Endodermal cell (in vitro differentiated cells): ENCODE results near the gene OSER1. TPM values are rescaled to one million over a fixed set of nuclear protein-coding genes. Genes with fewer than 3 reads are reported as not detected.

ENCODE experiments used
- DNase-seq: peaks from one replicate; pipeline ENCODE4 v3.0.0-alpha.2; 2017
- H3K27ac ChIP-seq: 2 replicates; pipeline ENCODE4 v1.5.1; 2013; ENCODE audit warnings: mild to moderate bottlenecking, low read depth, low read length, moderate library complexity
- H3K27me3 ChIP-seq: 2 replicates; pipeline ENCODE4 v1.6.1; 2013; ENCODE audit warnings: mild to moderate bottlenecking, low read length, moderate library complexity; ENCODE audit not compliant: insufficient read depth, control insufficient read depth, poor library complexity, severe bottlenecking
- H3K36me3 ChIP-seq: 2 replicates; pipeline ENCODE4 v1.7.0; 2013; ENCODE audit warnings: mild to moderate bottlenecking, low read length, moderate library complexity; ENCODE audit not compliant: control insufficient read depth, insufficient read depth
- H3K4me1 ChIP-seq: one replicate; pipeline ENCODE4 v1.7.0; 2013; ENCODE audit warnings: low read length; ENCODE audit not compliant: control insufficient read depth, insufficient read depth
- H3K4me3 ChIP-seq: 2 replicates; pipeline ENCODE4 v1.5.1; 2013; ENCODE audit warnings: mild to moderate bottlenecking, low read length, moderate library complexity
- H3K9ac ChIP-seq: 2 replicates; pipeline ENCODE4 v1.6.1; 2013; ENCODE audit warnings: mild to moderate bottlenecking, low read length, moderate library complexity; ENCODE audit not compliant: poor library complexity, severe bottlenecking; ENCODE audit errors: extremely low read depth
- H3K9me3 ChIP-seq: 2 replicates; pipeline ENCODE4 v1.6.1; 2013; ENCODE audit warnings: mild to moderate bottlenecking, low read length, moderate library complexity; ENCODE audit not compliant: control insufficient read depth
- H3K27ac Mint-ChIP-seq: 2 replicates; pipeline ENCODE4 v1.8.0; 2020; ENCODE audit warnings: mixed read lengths
- H3K27me3 Mint-ChIP-seq: 2 replicates; pipeline ENCODE4 v1.8.0; 2021; ENCODE audit warnings: mild to moderate bottlenecking, mixed read lengths; ENCODE audit not compliant: insufficient read depth
- H3K36me3 Mint-ChIP-seq: 2 replicates; pipeline ENCODE4 v1.8.0; 2020; ENCODE audit warnings: low read depth, mixed read lengths
- H3K4me1 Mint-ChIP-seq: 2 replicates; pipeline ENCODE4 v1.8.0; 2020; ENCODE audit warnings: mixed read lengths
- H3K4me3 Mint-ChIP-seq: 2 replicates; pipeline ENCODE4 v1.8.0; 2020; ENCODE audit warnings: mild to moderate bottlenecking, moderate library complexity, mixed read lengths
- H3K9me3 Mint-ChIP-seq: 2 replicates; pipeline ENCODE4 v1.8.0; 2020; ENCODE audit warnings: mild to moderate bottlenecking, mixed read lengths
- CTCF ChIP-seq: fragments of 200-600 bp; sonication (generic); conservative IDR thresholded peaks from 2 replicates; pipeline ENCODE4 v1.5.0; 2021; ENCODE audit warnings: antibody characterized with exemption, mild to moderate bottlenecking
- WGBS, 2 experiments: methylation state at CpG; one replicate each; pipeline versions ENCODE4 v1.1.5 to v1.1.7; 2013; ENCODE audit warnings: missing lambda C conversion rate in 2 of 2, mixed read lengths in 1 of 2; ENCODE audit not compliant: insufficient coverage in 1 of 2, insufficient read length in 1 of 2; 5-methylcytosine and 5-hydroxymethylcytosine counted together
- total RNA-seq, 2 donors: library from RNA; stranded (reverse); fragmentation: NEBNext Ultra II Directional in 1 of 2; extraction: Animal tissue kit (Norgen Biotek cat#: 25700) in 1 of 2; gene quantifications; 2 replicates in 1 of 2; 3 replicates in 1 of 2; pipeline ENCODE4 v1.2.1, GENCODE V29; 2021

Gene OSER1
- total RNA-seq, 2 donors from 2014 or later: 34.2 to 38.7 TPM

- H3K9me3 Mint-ChIP-seq: no peaks in the 10 kb centered on the region
- Histone ChIP-seq H3K4me3 (no peak overlapping the region), H3K27ac (no peak overlapping the region), H3K36me3 (peaks cover 80% of the 10 kb centered on the region), H3K9me3 (no peaks in the 10 kb centered on the region), H3K4me1 (no peaks in the 10 kb centered on the region), H3K27me3 (no peaks in the 10 kb centered on the region), H3K9ac (no peak overlapping the region)
- DNase-seq: no peak
- 96 to 100% methylated on average over 3 to 4 of the region's 4 CpGs for WGBS, 2 experiments
- H3K36me3 Mint-ChIP-seq: peaks cover 53% of the 10 kb centered on the region
- H3K27me3 Mint-ChIP-seq: no peaks in the 10 kb centered on the region
- H3K27ac Mint-ChIP-seq: peak overlapping the region; percentile 61
- no peak for TF ChIP-seq CTCF
- no peak overlapping the region for H3K4me3 Mint-ChIP-seq
- H3K4me1 Mint-ChIP-seq: peaks cover 21% of the 10 kb centered on the region
These were observed 6.3 kb downstream of the OSER1 start for GRCh38 chr20:44204156-44204831.

GRCh38 chr20:44203161-44203560 lies 7.4 kb downstream of the OSER1 start:
- H3K27me3 ChIP-seq: no peaks in the 10 kb centered on the region
- no peak overlapping the region for H3K4me3 Mint-ChIP-seq
- no peak overlapping the region for H3K27ac Mint-ChIP-seq
- no peak overlapping the region for H3K4me3 ChIP-seq
- peaks cover 89% of the 10 kb centered on the region for H3K36me3 ChIP-seq
- no peak for TF ChIP-seq CTCF
- no peaks in the 10 kb centered on the region for H3K9me3 Mint-ChIP-seq
- no peak for DNase-seq
- no peak overlapping the region for H3K27ac ChIP-seq
- peaks cover 59% of the 10 kb centered on the region for H3K36me3 Mint-ChIP-seq
- H3K4me1 Mint-ChIP-seq: peaks cover 9% of the 10 kb centered on the region
- 100% methylated on average over 1 of the region's 2 CpGs for WGBS, 2 experiments
- H3K27me3 Mint-ChIP-seq: no peaks in the 10 kb centered on the region
- H3K4me1 ChIP-seq: no peaks in the 10 kb centered on the region
- H3K9ac ChIP-seq: no peak overlapping the region
- no peaks in the 10 kb centered on the region for H3K9me3 ChIP-seq

GRCh38 chr20:44200983-44201382 lies 9.6 kb downstream of the OSER1 start:
- Mint-ChIP-seq H3K27me3 (no peaks in the 10 kb centered on the region), H3K4me3 (no peak overlapping the region)
- peaks cover 97% of the 10 kb centered on the region for H3K36me3 ChIP-seq

More at GRCh38 chr20:44200983-44201382, 9.6 kb downstream of the OSER1 start:
- H3K27ac Mint-ChIP-seq: no peak overlapping the region
- Histone ChIP-seq H3K27me3 (no peaks in the 10 kb centered on the region), H3K9me3 (no peaks in the 10 kb centered on the region), H3K9ac (no peak overlapping the region), H3K4me3 (no peak overlapping the region), H3K27ac (no peak overlapping the region), H3K4me1 (no peaks in the 10 kb centered on the region)
- H3K4me1 Mint-ChIP-seq: no peaks in the 10 kb centered on the region
- H3K9me3 Mint-ChIP-seq: no peaks in the 10 kb centered on the region
- no peak for TF ChIP-seq CTCF
- H3K36me3 Mint-ChIP-seq: peaks cover 69% of the 10 kb centered on the region
- DNase-seq: no peak
- WGBS, 2 experiments: 72% methylated on average over 2 of the region's 2 CpGs; no CpG with 5 or more reads in 1 of the 2 experiments
